HepG2 (cell line): ENCODE results near the gene ARID3C. TPM values are rescaled to one million over a fixed set of nuclear protein-coding genes. Genes with fewer than 3 reads are reported as not detected.

Experiments used
- ADNP ChIP-seq: sonication (generic); formaldehyde crosslinking; IDR thresholded peaks from 2 replicates; pipeline ENCODE4 v1.4.0; 2020; ENCODE audit warnings: missing genetic modification reagents
- HNRNPUL1 ChIP-seq: fragments of 200-400 bp; formaldehyde crosslinking; IDR thresholded peaks from 2 replicates; pipeline ENCODE4 v1.6.1; 2017; ENCODE audit warnings: low read depth, mild to moderate bottlenecking, low read length, moderate library complexity
- MBNL3 ChIP-seq: fragments of 250-450 bp; sonication (Bioruptor Pico); conservative IDR thresholded peaks from 2 replicates; pipeline ENCODE4 v1.8.0; 2022; ENCODE audit warnings: mild to moderate bottlenecking, inconsistent platforms
- MTF2 ChIP-seq: sonication (generic); formaldehyde crosslinking; IDR thresholded peaks from 2 replicates; pipeline ENCODE4 v1.5.0; 2020; ENCODE audit warnings: missing genetic modification reagents, borderline replicate concordance
- PPARG ChIP-seq: conservative IDR thresholded peaks from 2 replicates; pipeline ENCODE4 v1.6.1; 2016; ENCODE audit warnings: missing biosample characterization, missing genetic modification reagents
- ZNF496 ChIP-seq: sonication (generic); formaldehyde crosslinking; IDR thresholded peaks from 2 replicates; pipeline ENCODE4 v1.8.1; 2023; ENCODE audit warnings: mild to moderate bottlenecking, moderate library complexity, missing genetic modification reagents; ENCODE audit not compliant: insufficient replicate concordance
- ZNF766 ChIP-seq: sonication (generic); formaldehyde crosslinking; IDR thresholded peaks from 2 replicates; pipeline ENCODE4 v1.5.0; 2020; ENCODE audit warnings: missing genetic modification reagents, borderline replicate concordance
- polyA plus RNA-seq, 8 experiments: library from polyadenylated mRNA; depleted of rRNA in 3 of 8; stranded (reverse) in 7 of 8; unstranded in 1 of 8; fragments of >200 nt; fragmentation: Illumina TruSeq in 4 of 8; extraction: Trizol in 4 of 8; gene quantifications; 2 replicates each; pipeline versions ENCODE4 v1.2.1 to v1.2.3, GENCODE V29; 2011 to 2016; ENCODE audit warnings: low read depth in 4 of 8, missing spikeins in 1 of 8, mixed read lengths in 1 of 8; ENCODE audit not compliant: insufficient read depth in 1 of 8
- total RNA-seq, 5 experiments: library from RNA; depleted of rRNA; stranded (reverse); fragments of >200 nt; fragmentation: Illumina TruSeq; extraction: Trizol; gene quantifications; 2 replicates each; pipeline ENCODE4 v1.2.3, GENCODE V29; 2016; ENCODE audit warnings: low read depth in 1 of 5
- TF ChIP-seq, protein P1 (sequence below): sonication (generic); formaldehyde crosslinking; IDR thresholded peaks from one replicate; pipeline ENCODE4 v1.5.1; 2020; ENCODE audit warnings: mild to moderate bottlenecking, missing genetic modification reagents; ENCODE audit errors: not compliant biosample characterization
- TF ChIP-seq, protein P2 (sequence below): sonication (generic); formaldehyde crosslinking; IDR thresholded peaks from 2 replicates; pipeline ENCODE4 v1.5.1; 2020; ENCODE audit warnings: missing genetic modification reagents, mild to moderate bottlenecking, borderline replicate concordance
- TF ChIP-seq, protein P3 (sequence below): sonication (generic); formaldehyde crosslinking; conservative IDR thresholded peaks from 2 replicates; pipeline ENCODE4 v1.8.0; 2022; ENCODE audit warnings: low read depth, missing genetic modification reagents
- TF ChIP-seq, protein P4 (sequence below): sonication (generic); formaldehyde crosslinking; IDR thresholded peaks from 2 replicates; pipeline ENCODE4 v1.5.1; 2020; ENCODE audit warnings: mild to moderate bottlenecking, missing genetic modification reagents, borderline replicate concordance

ARID3C gene
- total and polyA plus RNA-seq, 2 of the 13 experiments (the other 11 are each of a cell fraction or from before 2014, with no cell fraction given) = not detected

DNA sequence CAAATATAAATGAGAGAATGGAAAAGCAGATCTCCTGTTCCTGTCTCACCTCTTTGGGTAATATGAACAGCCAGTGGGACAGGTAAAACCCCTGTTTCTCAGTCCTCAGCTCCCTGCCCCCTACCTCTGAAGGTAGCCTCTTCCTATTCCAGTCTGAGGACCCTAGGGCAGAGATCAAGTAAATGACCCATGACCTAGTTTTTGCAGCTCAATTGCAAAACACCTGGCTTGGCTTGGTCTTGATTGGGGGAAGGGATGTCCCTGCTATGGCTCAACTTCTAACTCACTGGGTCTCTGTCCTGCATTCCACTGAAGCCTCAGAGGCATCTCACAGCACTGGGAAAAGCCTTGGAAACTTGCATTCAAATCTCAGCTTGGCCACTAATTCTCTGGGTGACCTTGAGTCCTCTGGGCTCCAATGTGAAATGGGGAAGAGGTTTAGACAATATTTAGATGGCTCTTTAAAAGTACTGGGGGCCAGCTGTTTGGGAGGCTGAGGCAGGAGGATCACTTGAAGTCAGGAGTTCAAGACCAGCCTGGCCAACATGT, 16.0 kb upstream of the ARID3C start (continued):
- TF ChIP-seq MTF2 (CRISPR knock-in tag) = no peak
- TF ChIP-seq, protein P1, sequence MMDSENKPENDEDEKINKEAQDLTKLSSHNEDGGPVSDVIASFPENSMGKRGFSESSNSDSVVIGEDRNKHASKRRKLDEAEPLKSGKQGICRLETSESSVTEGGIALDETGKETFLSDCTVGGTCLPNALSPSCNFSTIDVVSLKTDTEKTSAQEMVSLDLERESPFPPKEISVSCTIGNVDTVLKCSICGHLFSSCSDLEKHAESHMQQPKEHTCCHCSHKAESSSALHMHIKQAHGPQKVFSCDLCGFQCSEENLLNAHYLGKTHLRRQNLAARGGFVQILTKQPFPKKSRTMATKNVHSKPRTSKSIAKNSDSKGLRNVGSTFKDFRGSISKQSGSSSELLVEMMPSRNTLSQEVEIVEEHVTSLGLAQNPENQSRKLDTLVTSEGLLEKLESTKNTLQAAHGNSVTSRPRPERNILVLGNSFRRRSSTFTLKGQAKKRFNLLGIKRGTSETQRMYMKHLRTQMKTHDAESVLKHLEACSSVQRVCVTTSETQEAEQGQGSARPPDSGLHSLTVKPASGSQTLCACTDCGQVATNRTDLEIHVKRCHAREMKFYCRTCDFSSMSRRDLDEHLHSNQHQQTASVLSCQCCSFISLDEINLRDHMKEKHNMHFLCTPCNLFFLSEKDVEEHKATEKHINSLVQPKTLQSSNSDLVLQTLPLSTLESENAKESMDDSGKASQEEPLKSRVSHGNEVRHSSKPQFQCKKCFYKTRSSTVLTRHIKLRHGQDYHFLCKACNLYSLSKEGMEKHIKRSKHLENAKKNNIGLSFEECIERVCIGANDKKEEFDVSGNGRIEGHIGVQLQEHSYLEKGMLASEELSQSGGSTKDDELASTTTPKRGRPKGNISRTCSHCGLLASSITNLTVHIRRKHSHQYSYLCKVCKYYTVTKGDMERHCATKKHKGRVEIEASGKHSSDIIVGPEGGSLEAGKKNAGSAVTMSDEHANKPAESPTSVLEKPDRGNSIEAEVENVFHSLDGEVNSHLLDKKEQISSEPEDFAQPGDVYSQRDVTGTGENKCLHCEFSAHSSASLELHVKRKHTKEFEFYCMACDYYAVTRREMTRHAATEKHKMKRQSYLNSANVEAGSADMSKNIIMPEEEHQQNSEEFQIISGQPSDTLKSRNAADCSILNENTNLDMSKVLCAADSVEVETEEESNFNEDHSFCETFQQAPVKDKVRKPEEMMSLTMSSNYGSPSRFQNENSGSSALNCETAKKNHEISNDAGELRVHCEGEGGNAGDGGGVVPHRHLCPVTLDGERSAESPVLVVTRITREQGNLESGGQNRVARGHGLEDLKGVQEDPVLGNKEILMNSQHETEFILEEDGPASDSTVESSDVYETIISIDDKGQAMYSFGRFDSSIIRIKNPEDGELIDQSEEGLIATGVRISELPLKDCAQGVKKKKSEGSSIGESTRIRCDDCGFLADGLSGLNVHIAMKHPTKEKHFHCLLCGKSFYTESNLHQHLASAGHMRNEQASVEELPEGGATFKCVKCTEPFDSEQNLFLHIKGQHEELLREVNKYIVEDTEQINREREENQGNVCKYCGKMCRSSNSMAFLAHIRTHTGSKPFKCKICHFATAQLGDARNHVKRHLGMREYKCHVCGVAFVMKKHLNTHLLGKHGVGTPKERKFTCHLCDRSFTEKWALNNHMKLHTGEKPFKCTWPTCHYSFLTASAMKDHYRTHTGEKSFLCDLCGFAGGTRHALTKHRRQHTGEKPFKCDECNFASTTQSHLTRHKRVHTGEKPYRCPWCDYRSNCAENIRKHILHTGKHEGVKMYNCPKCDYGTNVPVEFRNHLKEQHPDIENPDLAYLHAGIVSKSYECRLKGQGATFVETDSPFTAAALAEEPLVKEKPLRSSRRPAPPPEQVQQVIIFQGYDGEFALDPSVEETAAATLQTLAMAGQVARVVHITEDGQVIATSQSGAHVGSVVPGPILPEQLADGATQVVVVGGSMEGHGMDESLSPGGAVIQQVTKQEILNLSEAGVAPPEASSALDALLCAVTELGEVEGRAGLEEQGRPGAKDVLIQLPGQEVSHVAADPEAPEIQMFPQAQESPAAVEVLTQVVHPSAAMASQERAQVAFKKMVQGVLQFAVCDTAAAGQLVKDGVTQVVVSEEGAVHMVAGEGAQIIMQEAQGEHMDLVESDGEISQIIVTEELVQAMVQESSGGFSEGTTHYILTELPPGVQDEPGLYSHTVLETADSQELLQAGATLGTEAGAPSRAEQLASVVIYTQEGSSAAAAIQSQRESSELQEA (CRISPR knock-in tag) = no peak
- TF ChIP-seq ZNF766 (CRISPR knock-in tag) = no peak
- TF ChIP-seq, protein P2, sequence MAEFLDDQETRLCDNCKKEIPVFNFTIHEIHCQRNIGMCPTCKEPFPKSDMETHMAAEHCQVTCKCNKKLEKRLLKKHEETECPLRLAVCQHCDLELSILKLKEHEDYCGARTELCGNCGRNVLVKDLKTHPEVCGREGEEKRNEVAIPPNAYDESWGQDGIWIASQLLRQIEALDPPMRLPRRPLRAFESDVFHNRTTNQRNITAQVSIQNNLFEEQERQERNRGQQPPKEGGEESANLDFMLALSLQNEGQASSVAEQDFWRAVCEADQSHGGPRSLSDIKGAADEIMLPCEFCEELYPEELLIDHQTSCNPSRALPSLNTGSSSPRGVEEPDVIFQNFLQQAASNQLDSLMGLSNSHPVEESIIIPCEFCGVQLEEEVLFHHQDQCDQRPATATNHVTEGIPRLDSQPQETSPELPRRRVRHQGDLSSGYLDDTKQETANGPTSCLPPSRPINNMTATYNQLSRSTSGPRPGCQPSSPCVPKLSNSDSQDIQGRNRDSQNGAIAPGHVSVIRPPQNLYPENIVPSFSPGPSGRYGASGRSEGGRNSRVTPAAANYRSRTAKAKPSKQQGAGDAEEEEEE = no peak
- TF ChIP-seq, protein P3, sequence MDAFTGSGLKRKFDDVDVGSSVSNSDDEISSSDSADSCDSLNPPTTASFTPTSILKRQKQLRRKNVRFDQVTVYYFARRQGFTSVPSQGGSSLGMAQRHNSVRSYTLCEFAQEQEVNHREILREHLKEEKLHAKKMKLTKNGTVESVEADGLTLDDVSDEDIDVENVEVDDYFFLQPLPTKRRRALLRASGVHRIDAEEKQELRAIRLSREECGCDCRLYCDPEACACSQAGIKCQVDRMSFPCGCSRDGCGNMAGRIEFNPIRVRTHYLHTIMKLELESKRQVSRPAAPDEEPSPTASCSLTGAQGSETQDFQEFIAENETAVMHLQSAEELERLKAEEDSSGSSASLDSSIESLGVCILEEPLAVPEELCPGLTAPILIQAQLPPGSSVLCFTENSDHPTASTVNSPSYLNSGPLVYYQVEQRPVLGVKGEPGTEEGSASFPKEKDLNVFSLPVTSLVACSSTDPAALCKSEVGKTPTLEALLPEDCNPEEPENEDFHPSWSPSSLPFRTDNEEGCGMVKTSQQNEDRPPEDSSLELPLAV = no peak
- no peak for TF ChIP-seq ZNF496 (CRISPR knock-in tag)
- no peak for TF ChIP-seq ADNP (CRISPR knock-in tag)
- TF ChIP-seq MBNL3 (CRISPR knock-in tag) = no peak
- TF ChIP-seq, protein P4, sequence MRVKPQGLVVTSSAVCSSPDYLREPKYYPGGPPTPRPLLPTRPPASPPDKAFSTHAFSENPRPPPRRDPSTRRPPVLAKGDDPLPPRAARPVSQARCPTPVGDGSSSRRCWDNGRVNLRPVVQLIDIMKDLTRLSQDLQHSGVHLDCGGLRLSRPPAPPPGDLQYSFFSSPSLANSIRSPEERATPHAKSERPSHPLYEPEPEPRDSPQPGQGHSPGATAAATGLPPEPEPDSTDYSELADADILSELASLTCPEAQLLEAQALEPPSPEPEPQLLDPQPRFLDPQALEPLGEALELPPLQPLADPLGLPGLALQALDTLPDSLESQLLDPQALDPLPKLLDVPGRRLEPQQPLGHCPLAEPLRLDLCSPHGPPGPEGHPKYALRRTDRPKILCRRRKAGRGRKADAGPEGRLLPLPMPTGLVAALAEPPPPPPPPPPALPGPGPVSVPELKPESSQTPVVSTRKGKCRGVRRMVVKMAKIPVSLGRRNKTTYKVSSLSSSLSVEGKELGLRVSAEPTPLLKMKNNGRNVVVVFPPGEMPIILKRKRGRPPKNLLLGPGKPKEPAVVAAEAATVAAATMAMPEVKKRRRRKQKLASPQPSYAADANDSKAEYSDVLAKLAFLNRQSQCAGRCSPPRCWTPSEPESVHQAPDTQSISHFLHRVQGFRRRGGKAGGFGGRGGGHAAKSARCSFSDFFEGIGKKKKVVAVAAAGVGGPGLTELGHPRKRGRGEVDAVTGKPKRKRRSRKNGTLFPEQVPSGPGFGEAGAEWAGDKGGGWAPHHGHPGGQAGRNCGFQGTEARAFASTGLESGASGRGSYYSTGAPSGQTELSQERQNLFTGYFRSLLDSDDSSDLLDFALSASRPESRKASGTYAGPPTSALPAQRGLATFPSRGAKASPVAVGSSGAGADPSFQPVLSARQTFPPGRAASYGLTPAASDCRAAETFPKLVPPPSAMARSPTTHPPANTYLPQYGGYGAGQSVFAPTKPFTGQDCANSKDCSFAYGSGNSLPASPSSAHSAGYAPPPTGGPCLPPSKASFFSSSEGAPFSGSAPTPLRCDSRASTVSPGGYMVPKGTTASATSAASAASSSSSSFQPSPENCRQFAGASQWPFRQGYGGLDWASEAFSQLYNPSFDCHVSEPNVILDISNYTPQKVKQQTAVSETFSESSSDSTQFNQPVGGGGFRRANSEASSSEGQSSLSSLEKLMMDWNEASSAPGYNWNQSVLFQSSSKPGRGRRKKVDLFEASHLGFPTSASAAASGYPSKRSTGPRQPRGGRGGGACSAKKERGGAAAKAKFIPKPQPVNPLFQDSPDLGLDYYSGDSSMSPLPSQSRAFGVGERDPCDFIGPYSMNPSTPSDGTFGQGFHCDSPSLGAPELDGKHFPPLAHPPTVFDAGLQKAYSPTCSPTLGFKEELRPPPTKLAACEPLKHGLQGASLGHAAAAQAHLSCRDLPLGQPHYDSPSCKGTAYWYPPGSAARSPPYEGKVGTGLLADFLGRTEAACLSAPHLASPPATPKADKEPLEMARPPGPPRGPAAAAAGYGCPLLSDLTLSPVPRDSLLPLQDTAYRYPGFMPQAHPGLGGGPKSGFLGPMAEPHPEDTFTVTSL (CRISPR knock-in tag) = peak; percentile 63; the same call in 1 of the 2 replicates
- TF ChIP-seq HNRNPUL1 = no peak
- TF ChIP-seq PPARG = peak; percentile 99
